ENCODE data around the gene ACOT9. TPM values are rescaled to one million over a fixed set of nuclear protein-coding genes. Genes with fewer than 3 reads are reported as not detected.
"Not testable (repeated sequence)": the region's sequence is repeated elsewhere in the genome, so short reads cannot be mapped to it uniquely, and the experiment has no call there.

ACOT9 gene
- total and polyA plus RNA-seq, 7 donors: 18.0 to 63.1 (median 32.6) TPM

GRCh38 chrX:23660766-23661132 lies 82.3 kb downstream of the ACOT9 start:
- Histone ChIP-seq H3K36me3 (no peaks in the 10 kb centered on the region), H3K4me3 (no peak overlapping the region), H3K27ac (no peak overlapping the region), H3K27me3 (no peaks in the 10 kb centered on the region), H3K9me3 (no peaks in the 10 kb centered on the region), H3K4me1 (no peaks in the 10 kb centered on the region)
- TF ChIP-seq POLR2A (IDR thresholded peaks at IDR 0.05) (no peak), EP300 (IDR thresholded peaks at IDR 0.05) (no peak), POLR2AphosphoS5 (IDR thresholded peaks at IDR 0.05) (no peak), CTCF (IDR thresholded peaks at IDR 0.05) (no peak)
- intact Hi-C loops (cut with DNase I): loop anchor here (10.0 kb wide), 1 partner anchor 244 kb away; the partner anchor contains the start of genes APOO and CXorf58
- no peak for DNase-seq
- 89 to 96% methylated on average over 2 of the region's 2 CpGs for WGBS, 2 donors

GRCh38 chrX:23660083-23660765 lies 82.9 kb downstream of the ACOT9 start:
- H3K9me3 ChIP-seq, H3K4me3 ChIP-seq, H3K4me1 ChIP-seq, H3K36me3 ChIP-seq, DNase-seq, H3K27ac ChIP-seq, H3K27me3 ChIP-seq: not testable (repeated sequence)
- WGBS, 2 donors: 67 to 84% methylated on average over 8 of the region's 8 CpGs
- intact Hi-C loops (cut with DNase I): loop anchor here (10.0 kb wide), 1 partner anchor 245 kb away; the partner anchor contains the start of genes APOO and CXorf58

GRCh38 chrX:23659339-23659738 lies 83.7 kb downstream of the ACOT9 start:
- H3K4me1 ChIP-seq: no peaks in the 10 kb centered on the region
- H3K9me3 ChIP-seq: no peaks in the 10 kb centered on the region
- no peaks in the 10 kb centered on the region for H3K27me3 ChIP-seq
- no peak overlapping the region for H3K4me3 ChIP-seq
- intact Hi-C loops (cut with DNase I): no loop called here
- DNase-seq: no peak
- WGBS, 2 donors: 86 to 89% methylated on average over 4 of the region's 4 CpGs
- H3K36me3 ChIP-seq: no peaks in the 10 kb centered on the region
- TF ChIP-seq CTCF (IDR thresholded peaks at IDR 0.05) (no peak), EP300 (IDR thresholded peaks at IDR 0.05) (no peak), POLR2AphosphoS5 (IDR thresholded peaks at IDR 0.05) (no peak), POLR2A (IDR thresholded peaks at IDR 0.05) (no peak)
- H3K27ac ChIP-seq: no peak overlapping the region

- H3K4me1 ChIP-seq: no peaks in the 10 kb centered on the region
- H3K4me3 ChIP-seq: no peak overlapping the region
- no peaks in the 10 kb centered on the region for H3K9me3 ChIP-seq
- no peak for DNase-seq
- 86 to 91% methylated on average over 3 of the region's 3 CpGs for WGBS, 2 donors
- TF ChIP-seq POLR2A (IDR thresholded peaks at IDR 0.05): no peak
- TF ChIP-seq POLR2AphosphoS5 (IDR thresholded peaks at IDR 0.05): no peak
- TF ChIP-seq EP300 (IDR thresholded peaks at IDR 0.05): no peak
- TF ChIP-seq CTCF (IDR thresholded peaks at IDR 0.05): no peak
- intact Hi-C loops (cut with DNase I): no loop called here
- H3K27me3 ChIP-seq: peaks cover 0 to 6% (median 0%) of the 10 kb centered on the region in 3 donors
- H3K36me3 ChIP-seq: no peaks in the 10 kb centered on the region
- H3K27ac ChIP-seq: no peak overlapping the region
Observed at GRCh38 chrX:23656684-23657083, 86.4 kb downstream of the ACOT9 start.

GRCh38 chrX:23656091-23656490 lies 87.0 kb downstream of the ACOT9 start:
- no peak overlapping the region for H3K27ac ChIP-seq
- intact Hi-C loops (cut with DNase I): no loop called here
- H3K9me3 ChIP-seq: no peaks in the 10 kb centered on the region
- WGBS, 2 donors: 63 to 81% methylated on average over 5 of the region's 5 CpGs
- H3K27me3 ChIP-seq: peaks cover 0 to 6% (median 0%) of the 10 kb centered on the region in 3 donors
- H3K4me1 ChIP-seq: no peaks in the 10 kb centered on the region
- no peak for TF ChIP-seq CTCF (IDR thresholded peaks at IDR 0.05)
- TF ChIP-seq POLR2A (IDR thresholded peaks at IDR 0.05): no peak
- no peak for TF ChIP-seq EP300 (IDR thresholded peaks at IDR 0.05)
- TF ChIP-seq POLR2AphosphoS5 (IDR thresholded peaks at IDR 0.05): no peak
- DNase-seq: no peak
- no peak overlapping the region for H3K4me3 ChIP-seq
- no peaks in the 10 kb centered on the region for H3K36me3 ChIP-seq

Small RNA genes lying within 50 kb of the gene (small RNA-seq; reads per million reads assigned to genes)
- gene RF00019: 0 reads per million in 3 donors

Other genes starting within 250 kb of the ACOT9 start
- gene PRDX4, start 75.8 kb downstream of the ACOT9 start, total RNA-seq: 10 to 100 TPM; 54.2 to 67.0 (median 57.2) TPM
- 10 to 100 TPM; 21.6 to 92.8 (median 25.2) TPM for gene PRDX4, start 75.8 kb downstream of the ACOT9 start, polyA plus RNA-seq
- 100 to 1,000 TPM; 321 to 371 (median 343) TPM for gene SAT1, start 39.9 kb upstream of the ACOT9 start, total RNA-seq
- 1,000 to 10,000 TPM in 1 of 3 donors, 100 to 1,000 TPM in 2; 775 to 1,356 (median 840) TPM for gene SAT1, start 39.9 kb upstream of the ACOT9 start, polyA plus RNA-seq
- gene APOO, start 164.7 kb upstream of the ACOT9 start, total RNA-seq: 10 to 100 TPM in 1 of 4 donors, 1 to 10 TPM in 3; 6.1 to 10.2 (median 8.3) TPM
- 10 to 100 TPM; 17.4 to 27.0 (median 22.3) TPM for gene APOO, start 164.7 kb upstream of the ACOT9 start, polyA plus RNA-seq
- not detected for gene CXorf58, start 164.7 kb upstream of the ACOT9 start, total RNA-seq
- under 1 TPM in 1 of 3 donors, not detected in 2; 0.03 TPM for gene CXorf58, start 164.7 kb upstream of the ACOT9 start, polyA plus RNA-seq

Data from sigmoid colon (tissue), 7 donors.